Prostate gland (tissue), 2 donors: ENCODE measurements around the gene MAML2.

Experiments
- POLR2A ChIP-seq: fragments of 450-650 bp; IDR thresholded peaks from one replicate; pipeline ENCODE4 v1.6.1; 2016; ENCODE audit warnings: antibody characterized with exemption, mild to moderate bottlenecking
- POLR2AphosphoS5 ChIP-seq: sonication (generic); formaldehyde crosslinking; IDR thresholded peaks from one replicate; pipeline ENCODE4 v1.6.1; 2017; ENCODE audit warnings: antibody characterized with exemption
- TF ChIP-seq, protein P1 (sequence below), 4 experiments: fragments of 200-600 bp in 2 of 4; fragments of 450-650 bp in 2 of 4; sonication (generic) in 2 of 4; IDR thresholded peaks; 1 replicate in 3 of 4; 2 replicates in 1 of 4; pipeline ENCODE4 v1.5.1; 2016 to 2019; ENCODE audit warnings: antibody characterized with exemption in 4 of 4, mild to moderate bottlenecking in 2 of 4, moderate library complexity in 2 of 4

DNA sequence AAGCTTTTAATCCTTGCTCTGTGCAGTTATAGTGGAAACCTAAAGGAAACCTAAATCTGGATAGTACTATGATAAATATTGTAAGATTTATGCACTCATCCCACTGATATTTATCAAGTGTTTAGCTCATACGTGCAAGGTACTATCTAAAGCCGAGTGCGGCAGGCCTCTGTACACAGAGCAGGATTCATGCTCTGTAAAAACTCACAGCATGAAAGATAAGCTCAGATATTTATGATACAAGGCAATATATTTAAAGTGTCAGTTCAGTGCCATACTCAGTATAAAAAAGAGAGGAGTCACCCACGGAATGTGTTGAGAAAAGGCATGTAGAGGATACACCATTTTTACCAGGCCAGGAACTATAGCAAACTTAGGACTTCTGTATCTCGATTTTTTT is 66.2 kb downstream of the MAML2 start:
- TF ChIP-seq, protein P1, sequence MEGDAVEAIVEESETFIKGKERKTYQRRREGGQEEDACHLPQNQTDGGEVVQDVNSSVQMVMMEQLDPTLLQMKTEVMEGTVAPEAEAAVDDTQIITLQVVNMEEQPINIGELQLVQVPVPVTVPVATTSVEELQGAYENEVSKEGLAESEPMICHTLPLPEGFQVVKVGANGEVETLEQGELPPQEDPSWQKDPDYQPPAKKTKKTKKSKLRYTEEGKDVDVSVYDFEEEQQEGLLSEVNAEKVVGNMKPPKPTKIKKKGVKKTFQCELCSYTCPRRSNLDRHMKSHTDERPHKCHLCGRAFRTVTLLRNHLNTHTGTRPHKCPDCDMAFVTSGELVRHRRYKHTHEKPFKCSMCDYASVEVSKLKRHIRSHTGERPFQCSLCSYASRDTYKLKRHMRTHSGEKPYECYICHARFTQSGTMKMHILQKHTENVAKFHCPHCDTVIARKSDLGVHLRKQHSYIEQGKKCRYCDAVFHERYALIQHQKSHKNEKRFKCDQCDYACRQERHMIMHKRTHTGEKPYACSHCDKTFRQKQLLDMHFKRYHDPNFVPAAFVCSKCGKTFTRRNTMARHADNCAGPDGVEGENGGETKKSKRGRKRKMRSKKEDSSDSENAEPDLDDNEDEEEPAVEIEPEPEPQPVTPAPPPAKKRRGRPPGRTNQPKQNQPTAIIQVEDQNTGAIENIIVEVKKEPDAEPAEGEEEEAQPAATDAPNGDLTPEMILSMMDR (IDR thresholded peaks at IDR 0.05) = no peak
- TF ChIP-seq POLR2A = no peak
- no peak for TF ChIP-seq POLR2AphosphoS5
